IPS-NIHi7 (cell line): ENCODE data around the gene MYBPC3.
"Not testable (repeated sequence)": the region's sequence is repeated elsewhere in the genome, so short reads cannot be mapped to it uniquely, and the experiment has no call there.

Experiments used
- DNase-seq: peaks from one replicate; pipeline ENCODE4 v3.0.0; 2012; ENCODE audit warnings: mixed read lengths; ENCODE audit errors: extremely low spot score

MYBPC3 gene

GRCh38 chr11:47338396-47339241 lies 13.9 kb downstream of the MYBPC3 start:
- DNase-seq, result no peak

- DNase-seq, result no peak
Measured at GRCh38 chr11:47337229-47337924, 15.1 kb downstream of the MYBPC3 start.

GRCh38 chr11:47336595-47336994 lies 15.9 kb downstream of the MYBPC3 start:
- no peak for DNase-seq

GRCh38 chr11:47335733-47336132 lies 16.8 kb downstream of the MYBPC3 start:
- DNase-seq, result no peak

GRCh38 chr11:47334699-47335411 lies 17.6 kb downstream of the MYBPC3 start:
- DNase-seq, result not testable (repeated sequence)

- no peak for DNase-seq
Measured at GRCh38 chr11:47333886-47334443, 18.5 kb downstream of the MYBPC3 start.

GRCh38 chr11:47333526-47333845 lies 19.0 kb downstream of the MYBPC3 start:
- no peak for DNase-seq

GRCh38 chr11:47332791-47333525 lies 19.5 kb downstream of the MYBPC3 start:
- DNase-seq, result no peak

- no peak for DNase-seq
Measured at GRCh38 chr11:47332303-47332711, 20.2 kb downstream of the MYBPC3 start.

GRCh38 chr11:47331454-47332302 lies 20.8 kb downstream of the MYBPC3 start:
- no peak for DNase-seq

GRCh38 chr11:47329987-47330931 lies 22.2 kb downstream of the MYBPC3 start:
- DNase-seq, result peak; percentile 51

- no peak for DNase-seq
Measured at GRCh38 chr11:47329431-47329986, 23.0 kb downstream of the MYBPC3 start.

GRCh38 chr11:47328449-47329390 lies 23.8 kb downstream of the MYBPC3 start:
- DNase-seq, result no peak

- no peak for DNase-seq
Measured at GRCh38 chr11:47327949-47328348, 24.6 kb downstream of the MYBPC3 start.

- DNase-seq, result no peak
Measured at GRCh38 chr11:47327025-47327424, 25.5 kb downstream of the MYBPC3 start.

- no peak for DNase-seq
Measured at GRCh38 chr11:47326198-47326597, 26.3 kb downstream of the MYBPC3 start.

- DNase-seq, result no peak
Measured at GRCh38 chr11:47325271-47326041, 27.0 kb downstream of the MYBPC3 start.
